Measurements from ENCODE around the gene ROR2. TPM values are rescaled to one million over a fixed set of nuclear protein-coding genes. Genes with fewer than 3 reads are reported as not detected.

ROR2 gene
- total and polyA plus RNA-seq, 2 of the 8 experiments (the other 6 are each of a cell fraction or from before 2014, with no cell fraction given), result 2.7 to 4.3 TPM

- TF ChIP-seq CHD7 (IDR thresholded peaks at IDR 0.05; ENCODE audit: insufficient replicate concordance, low read length), result no peak
- no peak for TF ChIP-seq KDM1A (IDR thresholded peaks at IDR 0.05; ENCODE audit: borderline replicate concordance, low read length)
- no peak for TF ChIP-seq CHD2 (IDR thresholded peaks at IDR 0.05; ENCODE audit: low read length)
- TF ChIP-seq KDM5A (IDR thresholded peaks at IDR 0.05; ENCODE audit: low read length), result no peak
- no peak for TF ChIP-seq SRF (IDR thresholded peaks at IDR 0.05; ENCODE audit: low read depth, low read length)
- no peak for TF ChIP-seq USF2 (IDR thresholded peaks at IDR 0.05; ENCODE audit: low read length)
- no peak for TF ChIP-seq HDAC6 (IDR thresholded peaks at IDR 0.05; ENCODE audit: low read depth, low read length)
- TF ChIP-seq CTCF (IDR thresholded peaks at IDR 0.05; ENCODE audit: control extremely low read depth in 1 of 3, insufficient read depth in 1 of 3, low read depth in 1 of 3, low read length in 3 of 3), result no peak
Observed at GRCh38 chr9:91547081-91547480, 402.9 kb downstream of the ROR2 start (continued).

Data from H1 (cell line).